HG03575 (cell line): Measurements from ENCODE around the gene ABCB4.

Experiments used
- ATAC-seq: cut with Tn5 transposase; IDR thresholded peaks from one replicate; pipeline ENCODE4 v1.9.1; 2021; ENCODE audit not compliant: unreplicated experiment, insufficient number of reproducible peaks, low FRiP score; ENCODE audit errors: extremely low read depth

Gene ABCB4

DNA sequence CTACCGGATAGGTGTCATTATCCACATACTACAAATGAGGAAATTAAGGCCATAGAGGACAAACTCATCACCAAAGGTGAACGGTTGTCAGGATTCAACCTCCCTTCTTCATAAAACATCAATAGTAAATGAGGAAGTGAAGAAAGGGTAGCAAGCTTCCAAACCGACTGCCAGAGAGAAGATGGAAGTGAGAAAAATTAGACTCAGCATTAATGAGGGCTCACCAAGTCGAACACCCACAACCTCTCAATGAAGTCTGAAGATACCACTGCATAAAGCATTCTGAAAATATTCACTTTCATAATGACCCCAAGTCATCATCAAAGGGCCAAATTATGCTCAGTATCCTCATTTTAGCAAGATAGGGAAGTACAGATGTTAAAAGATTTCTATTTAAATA lies 29.6 kb downstream of the ABCB4 start:
- ATAC-seq, result peak; percentile 79

DNA sequence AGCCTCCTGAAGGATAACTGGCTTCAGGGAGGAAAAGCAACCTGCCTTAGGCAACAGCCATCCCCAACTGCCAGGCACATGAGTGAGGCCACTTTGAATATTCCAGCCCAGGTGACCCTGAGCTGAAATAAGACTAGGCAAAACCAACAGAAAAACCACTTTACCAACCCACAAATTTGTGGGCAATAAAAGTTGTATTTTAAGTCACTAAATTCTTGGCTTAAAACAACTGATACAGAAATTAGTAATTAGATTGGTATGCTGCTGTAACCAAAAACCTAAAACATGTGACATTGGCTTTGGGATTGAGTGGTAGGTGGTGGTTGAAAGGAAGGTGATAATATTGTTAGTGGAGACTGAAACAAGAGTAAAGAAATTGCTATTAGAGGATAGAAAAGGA lies 39.9 kb downstream of the ABCB4 start:
- no peak for ATAC-seq

DNA sequence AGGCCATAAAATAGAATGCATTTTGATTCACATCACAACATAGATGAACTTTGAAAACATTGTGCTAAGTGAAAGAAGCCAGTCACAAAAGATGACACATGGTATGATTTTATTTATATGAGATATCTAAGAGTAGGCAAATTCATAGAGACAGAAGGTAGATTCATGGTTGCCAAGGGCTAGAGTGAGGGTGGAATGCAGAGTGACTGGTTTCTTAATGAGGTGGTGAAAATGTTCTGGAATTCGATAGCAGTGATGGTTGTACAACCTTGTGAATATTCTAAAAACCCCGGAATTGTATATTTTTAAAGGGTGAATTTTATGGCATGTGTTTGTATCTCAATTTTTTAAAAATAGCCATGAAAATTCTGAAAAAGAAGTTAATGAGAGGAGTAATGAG lies 42.9 kb downstream of the ABCB4 start:
- ATAC-seq, result no peak

DNA sequence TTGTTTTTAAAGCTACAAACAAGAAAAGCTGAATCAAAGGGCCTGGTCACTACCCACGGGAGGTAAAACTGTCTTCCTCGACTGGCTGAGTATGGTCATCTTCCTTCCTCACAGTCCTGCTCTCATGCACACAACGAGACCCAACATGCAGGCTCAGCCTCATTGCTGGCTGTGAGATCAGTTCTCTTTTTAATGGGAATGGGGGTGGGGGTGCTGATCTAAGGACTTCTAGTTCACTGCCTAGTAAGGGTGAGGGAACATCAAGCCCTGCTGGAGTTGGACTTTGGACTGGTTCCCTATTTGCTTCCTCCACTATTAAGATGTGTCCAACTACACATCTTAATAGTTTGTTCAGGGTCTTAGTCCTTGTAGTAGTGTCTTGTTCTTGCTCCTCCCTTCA lies 48.2 kb downstream of the ABCB4 start:
- ATAC-seq, result no peak

DNA sequence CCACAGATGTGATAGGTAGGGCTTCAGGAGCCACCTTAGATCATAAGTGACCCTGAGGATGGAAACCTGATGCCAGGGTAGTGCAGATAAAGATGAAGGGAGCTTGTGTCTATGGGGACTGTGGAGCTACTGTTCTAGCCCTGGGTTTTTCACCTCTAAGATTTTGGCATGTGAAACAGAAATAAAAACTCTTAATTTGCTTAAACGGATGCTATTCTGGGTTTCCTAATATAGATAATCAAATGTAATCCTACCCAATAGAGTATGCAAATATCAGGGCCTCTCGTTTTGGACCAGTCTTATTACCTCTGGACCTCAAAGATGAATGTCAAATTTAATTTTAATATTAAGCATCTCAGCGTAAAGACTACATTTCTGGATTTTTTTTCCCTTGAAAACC lies 49.3 kb downstream of the ABCB4 start:
- no peak for ATAC-seq

DNA sequence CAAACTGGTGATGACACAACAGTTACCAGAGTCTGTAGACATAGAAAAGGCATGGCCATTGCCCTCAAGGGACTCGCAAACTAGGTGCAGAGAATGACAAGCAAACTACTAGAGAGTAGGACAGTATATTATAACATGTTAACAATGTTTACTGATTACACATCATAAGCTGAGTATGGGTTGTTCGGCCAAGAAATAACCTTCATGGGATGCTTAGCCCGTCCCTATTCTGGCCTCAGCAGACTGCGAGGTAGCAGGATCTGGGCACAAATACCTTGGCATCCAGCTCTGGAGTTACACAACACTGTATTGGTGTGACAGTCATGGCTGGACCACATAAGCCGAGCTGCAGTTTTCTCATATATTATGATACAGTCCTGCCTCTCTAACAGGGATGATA lies 51.4 kb downstream of the ABCB4 start:
- no peak for ATAC-seq

DNA sequence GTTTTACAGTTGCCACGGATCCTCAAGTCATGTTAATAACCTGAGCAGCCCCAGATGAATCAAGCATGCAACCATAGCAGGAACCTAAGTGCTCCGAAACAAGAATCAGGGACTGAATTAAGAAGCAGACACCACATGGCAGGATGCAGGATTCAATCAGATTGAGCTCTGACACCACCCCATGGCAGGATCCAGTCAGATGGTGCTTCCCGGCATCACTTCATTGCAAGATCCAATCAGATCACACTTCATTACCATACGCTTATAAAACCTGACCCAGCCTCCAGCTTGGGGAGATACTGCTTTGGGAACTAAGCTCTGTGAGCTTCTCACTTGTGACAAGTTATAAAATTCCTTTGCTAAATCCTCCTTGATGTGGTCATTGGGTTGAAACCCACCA lies 55.3 kb downstream of the ABCB4 start:
- no peak for ATAC-seq

DNA sequence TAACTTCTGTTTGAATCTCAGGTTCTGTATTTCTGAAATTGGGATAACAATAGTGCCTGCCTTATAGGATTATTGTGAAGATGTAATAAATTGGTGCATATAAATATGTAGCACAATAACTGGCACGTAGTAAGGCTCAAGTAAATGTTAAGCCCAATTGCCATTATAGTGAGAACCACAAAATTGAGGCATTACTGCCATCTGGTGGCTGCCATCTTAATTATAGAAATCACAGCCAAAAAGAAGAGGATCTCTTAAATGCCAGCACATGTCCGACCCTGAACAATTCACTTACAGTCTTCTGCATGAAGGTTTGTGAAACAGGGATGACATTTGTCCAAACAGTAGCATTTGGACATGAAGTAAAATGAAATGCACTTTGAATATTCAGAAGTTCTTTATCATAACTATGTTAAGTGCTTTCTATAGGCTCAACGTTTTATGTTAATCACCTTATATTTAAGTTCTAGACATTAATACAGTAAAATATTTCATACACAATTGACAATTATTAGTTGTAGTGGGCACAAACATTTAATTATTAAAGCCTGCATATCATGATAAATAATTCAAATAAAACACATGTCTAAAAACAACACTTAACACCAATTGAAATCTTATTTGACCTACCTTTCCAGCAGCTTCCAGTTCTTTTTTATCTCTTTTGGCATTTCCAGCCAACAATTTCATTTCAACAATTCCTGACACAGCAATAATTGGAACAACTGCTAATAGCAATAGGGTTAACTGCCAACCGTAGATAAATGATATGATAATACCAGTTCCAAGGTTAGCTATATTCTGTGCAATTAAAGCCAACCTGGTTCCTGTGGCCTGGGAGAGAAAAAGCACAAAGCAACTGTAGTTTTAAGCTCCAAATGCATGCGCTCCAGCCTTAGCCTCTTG lies 58.5 kb downstream of the ABCB4 start:
- no peak for ATAC-seq

DNA sequence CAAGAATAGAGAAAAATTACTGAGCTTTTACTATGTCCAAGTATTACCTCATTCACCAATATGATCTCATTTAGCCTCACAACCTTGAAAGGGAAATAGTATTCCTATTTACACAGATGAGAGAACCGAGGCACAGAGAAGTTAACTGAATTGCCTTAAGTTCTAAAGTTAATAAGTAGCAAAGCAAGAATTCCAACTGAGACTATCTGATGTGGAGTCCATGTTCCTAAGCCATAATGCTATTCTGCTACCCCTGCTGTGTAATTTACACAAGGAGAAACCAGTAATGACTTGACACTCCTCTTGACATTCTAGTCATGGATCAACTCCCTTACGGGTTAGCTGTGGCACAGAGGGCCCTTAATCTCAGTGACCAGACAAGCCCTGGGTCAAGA lies 60.7 kb downstream of the ABCB4 start:
- ATAC-seq, result no peak

DNA sequence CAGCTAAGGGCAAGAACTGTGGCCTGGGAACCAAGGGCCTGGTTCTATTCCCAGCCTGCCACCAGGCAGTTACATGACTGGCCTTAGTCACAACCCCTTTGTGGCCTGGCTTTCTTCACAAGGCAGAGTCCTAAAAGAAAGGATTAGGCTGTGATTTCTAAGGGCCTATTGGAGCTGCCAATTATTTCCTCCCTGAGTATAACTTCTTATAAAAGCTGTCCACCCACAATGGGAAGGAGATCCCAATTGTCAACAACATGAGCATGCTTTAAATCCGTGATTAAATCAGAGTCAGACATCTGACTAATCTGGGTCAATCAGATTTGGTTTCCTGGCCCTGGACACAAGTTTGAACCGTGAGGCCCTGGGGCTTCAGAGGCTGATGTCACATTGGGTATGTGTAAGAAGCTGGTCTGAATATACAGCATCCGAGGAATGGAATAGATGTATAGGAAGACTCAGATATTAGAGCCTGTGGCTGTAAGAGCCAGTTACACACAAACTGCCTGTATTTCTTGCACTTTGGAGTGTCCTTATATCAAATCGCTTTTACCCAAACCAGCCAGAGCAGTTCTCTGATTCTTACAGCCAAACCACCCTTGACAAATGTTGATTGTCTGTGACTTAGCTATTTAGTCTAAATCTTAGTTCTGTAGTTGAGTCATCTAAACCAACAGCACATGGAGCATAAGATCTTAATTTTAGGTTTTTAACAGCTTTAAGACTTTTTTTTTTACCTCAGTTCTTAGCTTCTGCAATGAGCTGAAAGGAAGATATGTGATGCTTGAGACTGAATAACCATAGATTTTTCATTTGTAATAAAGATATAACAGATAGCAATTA lies 61.3 kb downstream of the ABCB4 start:
- ATAC-seq, result no peak

DNA sequence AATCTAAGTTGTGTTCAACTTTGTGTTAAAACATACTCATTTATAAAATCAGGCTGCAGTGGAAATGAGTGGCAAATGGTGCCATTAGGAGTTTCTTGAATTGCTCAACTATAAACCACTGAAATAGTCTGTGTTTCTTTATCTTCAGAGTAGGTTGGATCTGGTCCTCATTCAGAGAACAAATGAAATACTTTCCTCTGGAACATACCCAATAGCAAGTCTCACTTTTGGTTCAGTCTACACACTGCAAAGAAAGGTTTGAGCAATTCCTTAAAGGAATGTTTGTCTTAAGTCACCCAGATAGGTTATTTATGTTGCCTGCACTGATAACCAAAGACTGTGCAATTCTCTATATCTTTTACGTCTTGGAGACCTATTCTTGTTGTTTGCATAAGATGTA lies 62.5 kb downstream of the ABCB4 start:
- ATAC-seq, result no peak

DNA sequence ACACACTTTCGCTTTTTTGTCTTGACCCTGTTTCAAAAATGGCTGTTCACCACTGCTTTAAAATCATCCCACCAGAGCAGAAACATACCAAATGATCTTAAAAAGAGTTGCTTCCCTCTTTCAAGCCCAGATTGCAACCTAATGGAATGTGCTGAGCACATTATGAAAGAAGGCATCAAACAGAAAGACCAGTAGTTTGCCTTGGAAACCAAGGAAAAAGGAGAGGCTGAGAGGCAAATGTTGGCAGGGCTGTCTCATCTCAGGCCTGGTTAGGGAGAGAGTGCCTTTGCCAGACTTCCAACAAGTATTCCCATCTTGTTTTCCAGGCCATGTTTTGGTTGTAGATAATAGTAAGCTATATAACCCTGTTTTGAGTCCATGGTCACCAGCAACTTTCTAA lies 64.3 kb downstream of the ABCB4 start:
- no peak for ATAC-seq

DNA sequence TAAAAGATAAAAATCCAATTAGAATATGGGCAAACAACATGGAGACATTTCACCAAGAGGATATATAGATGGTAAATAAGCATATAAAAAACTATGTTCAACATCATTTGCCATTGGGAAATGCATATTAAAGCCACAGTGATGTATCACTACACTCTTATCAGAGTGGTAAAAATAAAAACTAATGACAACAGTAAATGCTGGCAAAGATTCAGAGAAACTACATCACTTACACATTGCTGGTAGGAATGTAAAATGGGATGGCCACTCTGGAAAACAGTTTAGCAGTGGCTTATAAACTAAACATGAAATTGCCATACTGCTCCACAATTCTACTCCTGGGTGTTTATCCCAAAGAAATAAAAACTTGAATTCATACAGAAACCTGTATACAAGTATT lies 70.8 kb downstream of the ABCB4 start:
- no peak for ATAC-seq

DNA sequence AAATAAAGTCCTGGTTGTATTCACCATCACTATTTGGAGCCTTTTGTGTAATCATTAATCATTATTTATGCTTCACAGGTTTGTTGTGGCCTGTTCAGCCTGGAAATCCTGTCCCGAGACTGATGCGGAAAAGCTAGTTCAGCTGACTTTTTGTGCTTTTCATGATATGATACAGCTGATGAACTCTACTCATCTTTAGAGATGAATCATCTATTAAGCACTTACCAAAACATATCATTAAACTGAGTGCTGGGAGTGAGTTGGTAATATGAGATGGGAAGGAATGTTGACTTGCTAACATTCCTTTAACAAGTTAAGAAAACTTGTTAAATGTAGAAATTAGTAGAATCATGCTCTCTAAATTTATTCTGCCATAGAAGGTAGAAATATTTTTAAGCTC lies 77.0 kb downstream of the ABCB4 start:
- no peak for ATAC-seq

DNA sequence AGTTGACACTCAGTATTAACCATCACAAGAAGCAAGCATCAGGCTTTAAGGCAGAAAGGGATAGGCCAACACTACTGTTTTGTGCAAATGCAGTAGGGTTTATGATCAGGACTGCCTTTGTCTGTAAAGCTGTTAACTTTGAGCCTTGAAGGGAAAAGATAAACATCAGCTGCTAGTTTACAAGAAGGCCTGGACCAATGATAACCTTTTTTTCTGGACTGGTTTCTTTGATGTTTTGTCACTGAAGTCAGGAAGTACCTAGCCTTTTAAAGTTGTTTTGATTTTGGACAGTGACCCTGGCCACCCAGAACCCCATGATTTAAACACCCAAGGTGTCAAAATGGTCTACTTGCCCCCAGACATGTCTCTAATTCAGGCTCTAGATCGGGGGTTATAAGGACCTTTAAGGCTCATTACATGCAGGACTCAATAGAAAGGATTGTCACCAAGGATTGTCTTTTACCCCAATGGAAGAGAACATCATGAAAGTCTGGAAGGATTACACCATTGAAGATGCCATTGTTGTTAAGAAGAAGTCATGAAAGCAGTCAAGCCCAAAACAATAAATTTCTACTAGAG lies 79.9 kb downstream of the ABCB4 start:
- ATAC-seq, result no peak

DNA sequence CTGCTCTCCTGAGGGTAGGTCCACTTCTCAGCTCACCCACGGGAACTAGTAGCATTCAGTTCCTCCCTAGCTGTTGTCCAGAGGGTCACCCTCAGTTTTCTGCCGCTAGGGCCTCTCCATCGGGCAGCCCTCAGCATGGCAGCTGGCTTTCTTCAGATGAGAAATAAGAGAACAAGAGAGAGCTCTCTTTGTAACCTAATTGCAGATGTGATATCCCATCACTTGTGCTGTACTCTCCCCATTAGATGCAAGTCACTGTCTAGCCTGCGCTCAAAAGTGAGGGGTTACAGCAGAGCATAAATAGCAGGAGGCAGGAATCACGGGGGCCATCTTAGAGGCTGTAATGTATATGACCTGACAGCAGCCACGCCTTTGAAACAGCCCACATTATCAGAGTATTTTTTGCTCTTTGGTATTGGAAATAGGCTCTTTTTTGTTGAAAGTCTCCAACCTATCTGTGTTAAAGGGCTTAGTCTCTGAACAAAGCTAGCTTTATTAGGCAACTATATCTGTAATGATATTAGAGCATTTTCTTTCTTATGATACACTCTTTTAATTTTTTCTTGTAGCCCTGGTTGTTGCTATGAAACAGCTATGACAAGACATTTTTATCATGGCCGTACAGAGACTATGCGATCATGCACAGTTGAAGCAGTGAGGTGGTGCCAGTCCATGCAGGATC lies 84.3 kb downstream of the ABCB4 start:
- no peak for ATAC-seq

DNA sequence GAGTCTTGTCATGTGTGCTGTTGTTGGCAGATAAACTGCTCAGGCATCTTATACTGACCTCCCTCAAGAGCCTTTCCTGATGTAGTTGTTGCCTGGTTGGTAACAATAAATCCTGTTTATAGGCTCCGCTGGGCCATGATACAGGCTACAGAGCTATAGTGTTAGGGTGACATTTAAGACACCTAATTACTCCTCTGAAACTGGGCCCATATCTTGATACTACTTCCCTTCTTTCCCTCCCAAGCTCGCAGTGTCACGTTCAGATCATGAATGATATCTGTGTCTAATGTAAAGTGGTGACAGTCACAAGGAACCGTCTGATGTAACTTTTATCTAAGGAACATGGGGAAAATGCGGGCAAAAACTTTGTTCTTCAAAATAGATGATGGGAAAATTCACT lies 94.6 kb downstream of the ABCB4 start:
- no peak for ATAC-seq

DNA sequence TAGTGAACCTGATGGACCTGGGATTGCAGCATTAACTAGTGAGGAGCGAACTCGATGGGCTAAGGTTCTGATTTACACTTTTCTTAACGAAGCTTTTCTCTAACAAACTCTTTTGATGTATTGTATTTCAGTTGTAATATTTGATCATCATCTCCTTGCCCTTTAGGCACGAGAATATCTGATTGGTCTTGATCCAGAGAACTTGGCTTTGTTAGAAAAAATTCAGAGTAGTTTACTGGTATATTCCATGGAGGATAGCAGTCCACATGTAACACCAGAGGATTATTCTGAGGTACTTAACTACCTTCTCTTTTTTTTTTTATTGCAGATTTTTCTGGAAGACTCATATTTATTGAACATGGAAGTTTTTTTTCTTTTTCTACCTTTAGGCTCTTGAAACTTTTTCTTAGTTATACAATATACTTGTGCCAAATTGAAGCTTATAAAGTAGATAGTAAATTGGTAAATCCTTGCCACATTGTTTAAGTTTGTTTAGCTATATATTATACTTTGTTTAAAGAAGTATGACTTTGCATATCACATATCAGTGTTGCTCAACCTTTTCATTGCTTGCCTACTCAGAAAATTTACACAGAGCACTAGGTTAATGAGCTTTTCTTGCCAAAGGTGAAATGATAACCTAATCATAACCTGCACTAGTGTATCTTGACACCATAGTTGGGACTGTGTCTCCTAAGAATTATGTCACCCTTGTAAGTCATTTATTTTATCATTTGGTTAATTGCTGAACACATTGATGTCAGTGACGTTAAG lies 99.6 kb downstream of the ABCB4 start:
- no peak for ATAC-seq
